ENCODE results near the gene USP50.
"Not testable (repeated sequence)": the region's sequence is repeated elsewhere in the genome, so short reads cannot be mapped to it uniquely, and the experiment has no call there.

The USP50 gene

DNA sequence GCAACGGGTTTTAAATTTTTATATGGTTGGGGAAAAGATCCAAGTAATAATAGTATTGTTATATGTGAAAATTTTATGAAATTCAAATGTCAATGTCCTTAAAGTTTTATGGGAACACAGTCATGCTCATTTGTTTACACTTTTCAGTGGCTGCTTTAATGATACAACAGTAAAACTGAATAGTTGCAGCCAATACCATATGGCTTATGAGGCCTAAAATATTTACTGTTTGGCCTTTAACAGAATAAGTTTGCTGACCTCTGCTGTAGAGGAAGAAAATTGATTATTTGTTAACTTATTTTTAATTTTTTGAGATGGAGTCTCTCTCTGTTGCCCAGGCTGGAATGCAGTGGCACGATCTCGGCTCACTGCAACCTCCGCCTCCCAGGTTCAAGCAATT, 44.7 kb downstream of the USP50 start:
- DNase-seq: peak; percentile 10

DNA sequence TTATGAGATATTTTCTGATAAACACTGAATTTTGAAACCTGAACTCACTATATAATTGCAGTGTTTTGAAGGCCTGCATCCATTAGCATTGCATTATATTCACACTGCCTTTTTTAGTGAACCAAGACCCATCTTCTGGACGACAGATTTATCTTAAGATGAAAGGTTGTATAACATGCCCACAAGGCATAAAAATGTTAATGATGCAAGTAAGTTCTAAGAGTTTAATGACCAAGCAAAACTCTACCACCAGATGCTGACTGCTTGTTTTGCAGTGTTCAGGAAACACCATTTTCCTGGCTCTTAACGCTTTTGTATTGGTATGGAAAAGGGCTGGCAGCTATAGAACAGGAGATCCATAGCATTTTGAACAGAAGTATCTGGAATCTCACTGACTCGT, 46.1 kb downstream of the USP50 start:
- no peak for DNase-seq

GRCh38 chr15:50496692-50497091, 49.8 kb downstream of the USP50 start:
- DNase-seq: no peak

GRCh38 chr15:50494547-50494946, 51.9 kb downstream of the USP50 start:
- DNase-seq: not testable (repeated sequence)

DNA sequence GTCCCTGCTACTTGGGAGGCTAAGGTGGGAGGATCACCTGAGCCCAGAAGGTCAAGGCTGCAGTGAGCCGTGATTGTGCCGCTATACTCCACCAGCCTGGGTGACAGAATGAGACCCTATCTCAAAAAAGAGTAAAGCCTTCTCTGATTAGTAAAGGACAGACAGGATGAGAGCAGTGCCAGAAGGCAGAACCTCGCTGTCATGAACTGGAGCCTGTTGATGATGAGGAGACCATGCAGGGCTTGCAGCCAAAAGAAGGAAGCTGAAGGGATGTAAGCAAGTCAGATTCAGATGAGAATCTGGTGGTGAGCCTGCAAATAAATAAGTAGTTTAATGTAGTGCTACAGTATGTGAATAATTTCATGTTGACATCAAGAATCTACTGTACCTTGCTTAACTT, 52.8 kb downstream of the USP50 start:
- DNase-seq: no peak

DNA sequence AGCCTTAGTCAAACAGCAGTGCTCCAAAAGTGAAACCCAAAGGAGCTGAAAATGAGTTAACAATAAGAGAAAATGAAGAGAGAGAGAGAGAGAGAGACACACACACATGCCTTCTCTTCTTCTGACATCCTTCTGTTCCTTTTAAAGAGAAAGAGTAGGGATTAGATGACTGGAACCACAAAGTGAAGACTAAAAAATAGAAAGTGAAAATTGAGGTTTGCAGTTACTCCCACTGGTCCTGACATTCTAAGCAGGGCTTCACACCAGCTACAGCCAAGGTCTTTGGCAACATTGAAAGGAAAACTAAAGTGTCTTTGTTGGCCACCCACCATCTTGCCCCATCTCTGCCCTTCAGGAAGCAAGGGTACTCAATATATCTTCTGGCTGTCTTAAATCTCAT, 59.2 kb downstream of the USP50 start:
- DNase-seq: no peak

DNA sequence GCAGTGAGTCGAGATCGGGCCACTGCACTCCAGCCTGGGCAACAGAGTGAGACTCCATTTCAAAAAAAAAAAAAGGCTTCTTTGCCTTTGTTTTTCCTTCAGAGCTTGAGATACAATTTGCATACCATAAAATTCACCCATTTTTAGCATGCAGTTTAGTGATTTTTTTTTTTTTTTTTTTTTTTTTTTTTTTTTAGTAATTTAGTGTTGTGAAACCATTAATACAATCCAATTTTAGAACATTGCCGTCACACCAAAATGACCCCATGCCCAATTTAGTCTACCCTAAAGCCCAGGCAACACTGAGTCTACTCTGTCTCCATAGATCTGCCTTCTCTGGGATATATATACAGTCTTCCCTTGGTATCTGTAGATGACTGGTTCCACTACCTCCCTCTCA, 61.1 kb downstream of the USP50 start:
- no peak for DNase-seq

DNA sequence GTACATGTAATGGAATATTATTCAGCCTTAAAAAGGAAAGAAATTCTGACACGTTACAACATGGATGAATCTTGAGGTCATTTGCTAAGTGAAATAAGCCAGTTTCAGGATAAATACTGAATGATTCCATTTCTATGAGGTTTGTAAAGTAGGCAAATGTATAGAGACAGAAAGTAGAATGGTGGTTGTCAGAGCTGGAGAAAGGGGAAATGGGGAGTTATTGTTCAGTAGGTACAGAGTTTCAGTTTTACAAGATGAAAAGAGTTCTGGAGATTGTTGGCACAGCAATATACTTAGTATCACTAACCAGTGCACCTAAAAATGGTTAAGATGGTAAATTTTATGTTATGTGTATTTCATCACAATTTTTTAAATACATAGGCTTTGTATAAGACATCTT, 61.7 kb downstream of the USP50 start:
- no peak for DNase-seq

DNA sequence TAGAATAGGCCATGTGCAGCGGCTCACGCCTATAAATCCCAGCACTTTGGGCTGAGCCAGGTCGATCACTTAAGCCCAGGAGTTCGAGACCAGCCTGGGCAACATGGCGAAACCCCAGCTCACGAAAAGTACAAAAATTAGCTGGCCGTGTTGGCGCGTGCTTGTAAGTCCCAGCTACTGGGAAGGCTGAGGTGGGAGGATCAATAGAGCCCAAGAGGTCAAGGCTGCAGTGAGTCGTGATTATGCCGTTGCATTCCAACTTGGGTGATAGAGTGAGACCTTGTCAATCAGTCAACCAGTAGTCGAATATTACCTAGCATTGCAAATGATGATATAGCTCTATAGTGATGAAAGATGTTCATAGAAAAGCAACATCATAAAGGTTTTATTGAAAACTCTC, 70.3 kb downstream of the USP50 start:
- no peak for DNase-seq

DNA sequence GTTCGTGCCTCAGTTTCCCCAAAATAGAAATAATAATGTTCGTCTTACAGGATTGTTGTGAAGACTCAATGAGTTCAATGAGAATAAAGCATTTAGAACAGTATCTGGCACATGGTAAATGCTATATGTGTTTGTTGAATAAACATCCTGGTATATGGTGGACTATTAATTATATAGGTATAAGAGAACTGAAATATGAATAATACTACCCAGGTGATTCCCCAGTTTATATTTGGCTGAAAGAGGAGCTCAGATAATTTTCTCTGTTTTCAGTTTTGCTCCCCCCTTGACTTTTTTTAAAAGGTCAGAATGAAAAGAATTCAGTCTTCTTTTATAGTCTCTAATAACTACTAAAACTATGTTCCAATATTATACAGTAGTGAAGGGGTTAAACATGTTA, 75.4 kb downstream of the USP50 start:
- DNase-seq: no peak

DNA sequence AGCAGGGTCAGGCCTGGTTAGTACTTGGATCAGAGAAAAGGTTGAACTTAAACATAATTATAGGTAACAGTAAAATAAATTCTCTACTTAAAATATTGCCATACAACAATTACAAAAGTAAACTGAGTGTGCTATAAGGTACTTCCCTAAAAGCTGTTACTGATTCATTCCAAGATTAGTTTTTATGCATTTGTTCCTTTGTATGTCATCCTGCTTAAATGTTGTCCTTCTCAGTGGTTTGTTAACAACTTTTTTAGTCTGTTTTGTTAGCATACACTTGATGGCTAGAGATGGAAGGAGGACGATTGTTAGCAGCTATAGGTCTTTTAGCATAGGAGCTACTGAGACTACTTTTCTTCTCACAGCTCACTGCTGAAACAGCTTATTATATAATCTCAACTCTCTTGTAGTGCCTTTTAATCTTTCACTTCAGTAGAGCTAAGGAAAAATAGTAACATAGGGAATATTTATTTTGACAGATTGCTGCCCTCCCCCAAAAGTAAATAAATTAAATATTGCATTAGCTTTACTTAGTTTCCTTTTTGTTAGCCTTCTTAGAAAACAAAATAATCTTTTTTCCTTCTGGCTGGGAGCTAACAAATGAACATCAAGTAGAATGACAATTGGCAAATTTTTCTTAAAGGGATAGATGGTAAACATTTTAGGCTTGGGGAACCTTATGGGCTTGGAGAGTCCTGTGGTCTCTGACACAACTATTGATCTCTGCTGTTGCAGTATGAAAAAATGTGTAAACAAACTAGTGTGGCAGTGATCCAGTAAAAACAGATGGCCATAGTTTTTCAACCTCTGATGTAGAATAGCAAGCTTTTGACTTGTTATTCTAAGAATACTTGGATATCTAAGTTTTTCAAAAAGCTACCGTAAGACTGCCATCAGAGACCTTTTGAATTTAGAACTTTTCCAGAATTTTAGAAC, 82.8 kb downstream of the USP50 start:
- DNase-seq: no peak

- DNase-seq: no peak
Observed at GRCh38 chr15:50458348-50459112, 87.9 kb downstream of the USP50 start.

- peak; percentile 5 for DNase-seq
Observed at GRCh38 chr15:50452927-50453326, 93.5 kb downstream of the USP50 start.
